Thoracic aorta endothelial cell (primary cell): ENCODE results near the gene DNAAF8. TPM values are rescaled to one million over a fixed set of nuclear protein-coding genes. Genes with fewer than 3 reads are reported as not detected.

Source experiments
- small RNA-seq: library from RNA; depleted of rRNA; stranded (forward); fragments of <200 nt; gene quantifications from one replicate; pipeline ENCODE3, GENCODE V24; 2012
- total RNA-seq: library from RNA; depleted of rRNA; stranded (reverse); fragments of >200 nt; gene quantifications from 2 replicates; pipeline ENCODE4 v1.2.3, GENCODE V29; 2012

DNAAF8 gene
- 0.14 and 0.93 TPM in 2 replicates for total RNA-seq

DNA sequence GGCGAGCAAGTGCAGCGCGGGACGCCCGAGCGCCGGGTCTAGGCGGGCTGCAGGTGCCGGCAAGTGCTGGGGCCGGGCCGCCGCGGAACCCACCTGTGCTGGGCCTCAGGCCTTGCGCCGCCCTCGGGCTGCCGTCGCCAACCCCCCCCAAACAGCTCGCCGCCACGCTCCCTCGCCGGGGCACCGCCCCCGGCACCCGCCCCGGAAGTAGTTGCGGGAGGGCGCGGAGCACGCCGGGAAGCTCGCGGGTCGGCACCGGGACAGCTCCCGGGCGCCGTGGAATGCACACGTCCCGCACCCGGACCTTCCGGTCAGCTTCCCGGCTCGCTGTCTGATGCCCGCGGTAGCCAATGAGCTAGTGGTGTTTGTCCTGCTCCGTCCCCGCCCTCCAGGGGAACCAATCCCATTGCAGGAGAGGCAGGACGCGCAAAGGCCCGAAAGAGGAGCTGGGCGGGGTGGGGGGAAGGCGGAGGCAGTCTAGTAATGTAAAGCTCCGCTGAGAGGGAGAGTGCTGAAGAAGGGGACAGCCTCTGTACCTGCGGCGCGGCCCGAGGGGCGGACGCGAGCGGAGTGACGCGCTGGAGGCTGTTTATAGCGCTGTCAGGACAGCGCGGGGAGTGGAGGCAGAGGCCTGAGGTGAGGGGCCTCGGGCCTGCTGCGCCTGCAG lies at the start of gene DNAAF8, which contains the start of gene ANKS3:
Gene DNAAF8, plus strand, starts transcription at position 475 of the 667 bp plus-strand sequence. CDS start 1,978 bp downstream, outside the sequence.
Gene ANKS3, minus strand, starts transcription at position 209 of the 667 bp plus-strand sequence. CDS start 4,122 bp downstream, outside the sequence.

DNA sequence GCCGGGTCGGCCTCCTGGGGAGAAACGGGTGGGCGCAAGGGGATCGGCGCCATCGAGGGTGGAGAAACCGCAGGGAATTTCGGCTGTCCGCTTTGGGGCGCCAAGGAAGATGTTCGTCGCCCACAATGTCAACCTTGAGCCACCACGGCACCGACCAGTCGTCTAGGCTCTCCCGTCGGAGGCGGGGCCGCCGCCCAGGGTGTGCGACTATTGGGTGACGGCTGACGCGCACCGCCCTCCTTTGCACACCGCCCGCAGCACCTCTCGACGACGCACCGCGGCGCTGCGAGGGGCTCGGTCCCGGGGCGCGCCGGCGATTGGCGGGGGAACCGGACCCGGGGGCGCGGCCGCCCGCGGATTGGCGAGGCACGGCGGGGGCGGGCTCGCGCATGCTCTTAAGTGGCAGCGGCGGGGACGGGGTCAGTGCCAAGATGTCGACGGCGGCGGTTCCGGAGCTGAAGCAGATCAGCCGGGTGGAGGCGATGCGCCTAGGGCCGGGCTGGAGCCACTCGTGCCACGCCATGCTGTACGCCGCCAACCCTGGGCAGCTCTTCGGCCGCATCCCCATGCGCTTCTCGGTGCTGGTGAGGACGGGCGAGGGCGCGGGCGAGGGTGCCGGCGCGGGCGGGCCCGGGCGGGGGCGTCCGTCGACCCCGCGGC lies 40.9 kb upstream of the DNAAF8 start, which contains the start of gene NUDT16L1:
Gene NUDT16L1, plus strand, starts transcription at position 267 of the 660 bp plus-strand sequence. Its CDS starts 165 bp downstream, at position 432.

DNA sequence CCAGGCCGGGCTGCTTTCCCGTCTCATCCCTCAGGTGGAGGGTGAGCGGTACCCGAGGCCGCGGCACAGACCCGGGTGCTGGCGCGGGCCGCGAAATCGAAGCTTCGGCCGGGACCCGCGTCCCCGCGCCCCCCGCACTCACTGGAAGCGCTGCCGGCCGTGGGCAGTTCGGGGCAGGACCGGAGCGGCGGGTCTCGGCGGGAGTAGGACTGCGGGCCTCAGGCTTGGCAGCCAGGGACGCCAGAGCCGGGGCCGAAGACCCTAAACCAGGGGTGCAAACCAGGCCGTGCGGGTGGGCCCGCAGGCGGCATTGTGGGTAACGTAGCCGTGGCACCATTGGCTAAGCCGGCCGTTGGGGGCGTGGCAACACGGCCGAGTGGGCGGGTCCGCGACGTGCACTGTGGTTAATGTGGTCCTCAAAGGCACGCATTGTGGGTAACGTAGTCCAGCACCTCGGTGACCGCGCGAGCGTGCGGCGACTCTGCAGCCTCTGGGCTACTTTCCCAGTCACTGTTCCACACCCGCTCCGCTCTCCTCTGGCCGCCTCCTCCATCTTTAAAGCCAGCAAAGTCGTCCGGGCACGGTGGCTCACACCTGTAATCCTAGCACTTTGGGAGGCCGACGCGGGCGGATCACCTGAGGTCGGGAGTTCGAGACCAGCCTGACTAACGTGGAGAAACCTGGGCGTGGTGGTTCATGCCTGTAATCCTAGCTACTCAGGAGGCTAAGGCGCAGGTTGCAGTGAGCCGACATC lies 32.7 kb downstream of the DNAAF8 start, which contains the start of gene ZNF500:
Gene ZNF500, minus strand, starts transcription at position 288 of the 754 bp plus-strand sequence. CDS start 1,184 bp downstream, outside the sequence.

DNA sequence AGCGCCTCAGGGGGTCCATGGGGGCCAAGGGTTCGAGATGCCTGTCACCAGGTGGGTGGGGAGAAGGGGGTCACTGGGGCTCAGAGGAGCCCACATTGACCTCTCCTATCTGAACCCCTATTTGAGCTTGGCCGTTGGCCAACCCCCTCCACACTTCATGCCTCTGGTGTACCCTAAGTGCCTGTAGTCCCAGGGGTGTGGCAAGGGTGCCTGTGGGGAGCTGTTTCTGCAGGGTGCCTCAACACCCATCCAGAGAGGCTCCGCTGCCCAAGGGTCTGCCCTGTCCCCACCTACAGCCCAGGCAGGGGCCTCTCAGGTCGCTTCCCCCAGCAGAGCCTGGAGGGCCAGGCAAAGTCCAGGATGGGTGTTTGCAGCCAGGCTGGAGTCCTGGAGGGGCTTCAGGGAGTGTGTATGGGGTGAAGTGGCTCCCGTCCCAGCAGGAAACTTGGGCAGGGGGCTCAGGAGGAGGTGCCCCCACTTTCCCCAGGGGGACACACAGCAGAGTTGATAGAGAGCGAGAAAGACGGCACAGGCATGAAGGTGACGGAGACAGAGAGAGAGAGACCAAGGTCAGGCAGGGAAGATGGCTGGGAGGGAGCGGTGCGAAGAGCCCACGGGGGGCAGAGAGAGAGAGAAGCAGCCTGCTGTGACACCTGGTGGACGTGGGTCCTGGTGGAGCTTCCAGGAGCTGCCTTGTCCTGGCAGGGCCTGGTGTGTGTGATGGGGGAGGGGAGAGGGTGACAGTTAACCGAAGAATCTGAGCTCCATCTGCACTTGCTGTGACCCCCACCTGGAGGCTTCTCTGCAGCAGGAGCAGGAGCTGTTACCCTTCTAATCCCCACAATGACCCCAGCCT lies 53.5 kb downstream of the DNAAF8 start, which contains the start of gene SEPTIN12:
Gene SEPTIN12, minus strand, starts transcription at position 719 of the 856 bp plus-strand sequence. Its CDS starts 700 bp downstream, at position 19.

DNA sequence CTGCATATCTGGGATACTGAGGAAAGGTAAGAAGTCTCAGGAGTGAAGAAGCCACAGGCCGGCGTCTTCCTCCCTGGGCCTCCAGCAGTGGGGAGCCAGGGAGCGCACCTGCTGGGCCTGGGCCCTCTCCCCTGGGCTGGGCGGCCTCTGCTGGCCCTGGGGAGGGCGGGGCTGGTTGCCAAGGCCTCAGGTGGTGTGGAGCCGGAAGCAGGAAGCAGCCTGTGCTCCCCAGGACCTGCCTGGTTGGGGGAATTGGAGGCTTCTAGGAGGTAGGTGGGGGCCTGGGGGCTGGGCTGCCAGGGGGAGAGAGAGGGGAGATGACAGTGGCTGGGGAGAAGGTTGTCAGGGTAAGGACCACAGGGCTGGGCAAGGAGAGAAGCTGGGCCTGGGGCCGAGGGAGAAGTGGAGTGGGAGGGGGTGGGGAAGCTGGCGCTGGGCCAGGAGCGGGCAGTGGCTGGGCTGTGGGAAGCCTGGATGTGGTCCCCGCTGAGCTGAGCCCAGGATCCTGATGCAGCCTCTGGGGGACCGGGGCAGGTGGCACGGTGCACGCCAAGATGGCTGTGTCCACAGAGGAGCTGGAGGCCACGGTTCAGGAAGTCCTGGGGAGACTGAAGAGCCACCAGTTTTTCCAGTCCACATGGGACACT lies 61.0 kb downstream of the DNAAF8 start, which contains the start of gene SMIM22:
Gene SMIM22, plus strand, starts transcription at position 189 of the 647 bp plus-strand sequence. Its CDS starts 366 bp downstream, at position 555.

Small RNAs within 50 kb of the gene (small RNA-seq; reads per million reads assigned to genes)
- not detected for gene RF00017

Other genes starting within 250 kb of the DNAAF8 start
- gene CDIP1, start 195.8 kb upstream of the DNAAF8 start, total RNA-seq, result 21.3 and 26.1 TPM in 2 replicates
- 0.07 TPM in 1 of 2 replicates, not detected in the other for gene C16orf96, start 178.2 kb upstream of the DNAAF8 start, total RNA-seq
- gene UBALD1, start 119.6 kb upstream of the DNAAF8 start, total RNA-seq, result 5.7 and 6.1 TPM in 2 replicates
- gene MGRN1, start 109.7 kb upstream of the DNAAF8 start, total RNA-seq, result 38.4 and 52.8 TPM in 2 replicates
- 14.4 and 20.1 TPM in 2 replicates for gene NUDT16L1, start 41.0 kb upstream of the DNAAF8 start, total RNA-seq
- gene ANKS3, start 266 bp upstream of the DNAAF8 start, total RNA-seq, result 16.7 and 18.1 TPM in 2 replicates
- gene ZNF500, start 32.6 kb downstream of the DNAAF8 start, total RNA-seq, result 8.6 and 12.5 TPM in 2 replicates
- not detected in 2 replicates for gene SEPTIN12, start 53.8 kb downstream of the DNAAF8 start, total RNA-seq
- not detected in 2 replicates for gene SMIM22, start 60.8 kb downstream of the DNAAF8 start, total RNA-seq
- 7.4 and 8.0 TPM in 2 replicates for gene ROGDI, start 68.1 kb downstream of the DNAAF8 start, total RNA-seq
- gene GLYR1, start 112.8 kb downstream of the DNAAF8 start, total RNA-seq, result 79.1 and 91.8 TPM in 2 replicates
- gene UBN1, start 112.9 kb downstream of the DNAAF8 start, total RNA-seq, result 52.6 and 53.7 TPM in 2 replicates
- gene PPL, start 202.6 kb downstream of the DNAAF8 start, total RNA-seq, result 0.14 and 0.27 TPM in 2 replicates
- gene SEC14L5, start 223.8 kb downstream of the DNAAF8 start, total RNA-seq, result not detected in 2 replicates